Gastrocnemius medialis (tissue), 4 donors: ENCODE measurements around the gene GGT6. TPM values are rescaled to one million over a fixed set of nuclear protein-coding genes. Genes with fewer than 3 reads are reported as not detected.

Experiments
- ATAC-seq, 2 donors: fragments of 150-250 bp; one replicate each; pipeline ENCODE4 v1.9.1; 2016
- DNase-seq, 2 donors: peaks; one replicate each; pipeline ENCODE4 v3.0.0-alpha.2; 2019
- H3K27ac ChIP-seq, 4 donors: fragments of 200-600 bp; sonication (generic); 1 replicate in 1 of 4; 2 replicates in 3 of 4; pipeline ENCODE4 v1.5.1; 2016 to 2018; ENCODE audit warnings: mild to moderate bottlenecking in 2 of 4, moderate library complexity in 1 of 4
- H3K27me3 ChIP-seq, 3 donors: fragments of 200-600 bp; sonication (generic) in 2 of 3; 1 replicate in 1 of 3; 2 replicates in 2 of 3; pipeline versions ENCODE4 v1.5.1 to v1.6.0; 2016 to 2019; ENCODE audit warnings: mild to moderate bottlenecking in 1 of 3, moderate library complexity in 1 of 3
- H3K36me3 ChIP-seq, 2 donors: fragments of 200-600 bp; sonication (generic) in 1 of 2; one replicate each; pipeline ENCODE4 v1.5.1; 2017 to 2018
- H3K4me1 ChIP-seq, 2 donors: fragments of 200-600 bp; sonication (generic) in 1 of 2; one replicate each; pipeline ENCODE4 v1.5.1; 2016 to 2017; ENCODE audit warnings: mild to moderate bottlenecking in 2 of 2
- H3K4me3 ChIP-seq, 4 donors: fragments of 200-600 bp; sonication (generic) in 3 of 4; 1 replicate in 1 of 4; 2 replicates in 3 of 4; pipeline ENCODE4 v1.5.1; 2016 to 2019; ENCODE audit warnings: mild to moderate bottlenecking in 2 of 4
- H3K9me3 ChIP-seq, 3 donors: fragments of 200-600 bp; sonication (generic) in 2 of 3; 1 replicate in 1 of 3; 2 replicates in 2 of 3; pipeline ENCODE4 v1.5.1; 2016 to 2019
- CTCF ChIP-seq, 5 experiments: fragments of 450-650 bp in 3 of 5; fragments of 200-600 bp in 2 of 5; sonication (generic) in 2 of 5; IDR thresholded peaks in 4 of 5; conservative IDR thresholded peaks in 1 of 5; 1 replicate in 4 of 5; 2 replicates in 1 of 5; pipeline ENCODE4 v1.5.1; 2016 to 2019; ENCODE audit warnings: antibody characterized with exemption in 5 of 5, mild to moderate bottlenecking in 3 of 5, moderate library complexity in 3 of 5
- POLR2A ChIP-seq, 2 donors: fragments of 450-650 bp; IDR thresholded peaks; one replicate each; pipeline ENCODE4 v1.6.1; 2017; ENCODE audit warnings: antibody characterized with exemption in 2 of 2, mild to moderate bottlenecking in 2 of 2, moderate library complexity in 2 of 2
- in situ Hi-C, 4 donors: fragments of 200-750 bp; cut with MboI; loops; one replicate each; pipeline versions ENCODE4 v1.15.0 to v1.8.0; 2017; ENCODE audit warnings: low sequenced_read_pairs in 4 of 4
- intact Hi-C: fragments of 100-400 bp; cut with DNase I; formaldehyde crosslinking; loops from one replicate; pipeline ENCODE4 v1.15.1; 2023; ENCODE audit warnings: low total_unique reads
- total RNA-seq, 4 donors: library from RNA; depleted of rRNA; stranded (reverse); fragments of >200 nt; gene quantifications; one replicate each; pipeline versions ENCODE4 v1.1.0 to v1.2.3, GENCODE V29; 2016

The GGT6 gene
- total RNA-seq, 4 donors from 2014 or later, result 0.63 TPM; not detected in 3

GRCh38 chr17:4583782-4584100, 23.4 kb upstream of the GGT6 start:
- Histone ChIP-seq H3K4me1 (peaks cover 23 to 24% of the 10 kb centered on the region in 2 donors), H3K9me3 (no peaks in the 10 kb centered on the region), H3K36me3 (peaks cover 0 to 3% of the 10 kb centered on the region in 2 donors), H3K27ac (peak overlapping the region; percentile 90 to 100 (median 98)), H3K4me3 (peak overlapping the region; percentile 63 to 87 (median 73)), H3K27me3 (no peaks in the 10 kb centered on the region)
- intact Hi-C loops, result loop anchor here (5.0 kb wide), 1 partner anchor 34 kb away; no protein-coding TSS in a partner anchor
- in situ Hi-C loops, result no loop called here
- TF ChIP-seq CTCF (IDR thresholded peaks at IDR 0.05 in 4 of 5, conservative IDR thresholded peaks at IDR 0.05 in 1 of 5) (peak; percentile 49 to 69 (median 63)), POLR2A (IDR thresholded peaks at IDR 0.05) (no peak)
- ATAC-seq (peak; percentile 31 to 56), DNase-seq (peak in 1 of 2 donors; percentile 84)

GRCh38 chr17:4583206-4583605, 22.8 kb upstream of the GGT6 start:
- TF ChIP-seq CTCF (IDR thresholded peaks at IDR 0.05 in 4 of 5, conservative IDR thresholded peaks at IDR 0.05 in 1 of 5), result no peak
- TF ChIP-seq POLR2A (IDR thresholded peaks at IDR 0.05), result no peak

GRCh38 chr17:4582691-4583090, 22.3 kb upstream of the GGT6 start:
- H3K9me3 ChIP-seq, result no peaks in the 10 kb centered on the region
- H3K4me3 ChIP-seq, result no peak overlapping the region
- H3K27me3 ChIP-seq, result no peaks in the 10 kb centered on the region
- no peak for DNase-seq
- peaks cover 0 to 3% of the 10 kb centered on the region in 2 donors for H3K36me3 ChIP-seq
- peak overlapping the region in 3 of 4 donors; percentile 90 to 100 (median 97) for H3K27ac ChIP-seq
- intact Hi-C loops, result loop anchor here (5.0 kb wide), 1 partner anchor 35 kb away; no protein-coding TSS in a partner anchor
- in situ Hi-C loops, result no loop called here
- no peak for ATAC-seq
- TF ChIP-seq POLR2A (IDR thresholded peaks at IDR 0.05), result no peak
- TF ChIP-seq CTCF (IDR thresholded peaks at IDR 0.05 in 4 of 5, conservative IDR thresholded peaks at IDR 0.05 in 1 of 5), result no peak
- peaks cover 12 to 13% of the 10 kb centered on the region in 2 donors for H3K4me1 ChIP-seq

More at GRCh38 chr17:4583206-4583605, 22.8 kb upstream of the GGT6 start:
- no peak for DNase-seq
- in situ Hi-C loops, result no loop called here
- peaks cover 17 to 18% of the 10 kb centered on the region in 2 donors for H3K4me1 ChIP-seq
- no peaks in the 10 kb centered on the region for H3K27me3 ChIP-seq
- peaks cover 0 to 3% of the 10 kb centered on the region in 2 donors for H3K36me3 ChIP-seq
- intact Hi-C loops, result loop anchor here (5.0 kb wide), 1 partner anchor 34 kb away; no protein-coding TSS in a partner anchor
- no peak for ATAC-seq
- peak overlapping the region in 3 of 4 donors; percentile 70 to 87 (median 76) for H3K4me3 ChIP-seq
- no peaks in the 10 kb centered on the region for H3K9me3 ChIP-seq
- H3K27ac ChIP-seq, result peak overlapping the region; percentile 90 to 100 (median 98)

- no peak overlapping the region for H3K4me3 ChIP-seq
- intact Hi-C loops, result loop anchor here (5.0 kb wide), 1 partner anchor 35 kb away; no protein-coding TSS in a partner anchor
- ATAC-seq (no peak), DNase-seq (no peak)
- TF ChIP-seq POLR2A (IDR thresholded peaks at IDR 0.05), result no peak
- TF ChIP-seq CTCF (IDR thresholded peaks at IDR 0.05 in 4 of 5, conservative IDR thresholded peaks at IDR 0.05 in 1 of 5), result no peak
- peaks cover 9 to 13% of the 10 kb centered on the region in 2 donors for H3K4me1 ChIP-seq
- H3K36me3 ChIP-seq, result peaks cover 0 to 3% of the 10 kb centered on the region in 2 donors
- no peaks in the 10 kb centered on the region for H3K9me3 ChIP-seq
- no peaks in the 10 kb centered on the region for H3K27me3 ChIP-seq
- in situ Hi-C loops, result no loop called here
- H3K27ac ChIP-seq, result no peak overlapping the region
Measured at GRCh38 chr17:4582101-4582501, 21.7 kb upstream of the GGT6 start.
